ELR (cell line): ENCODE data around the gene CHADL.

ENCODE experiments used
- DNase-seq: peaks from one replicate; pipeline ENCODE4 v3.0.0-alpha.2; 2015; ENCODE audit warnings: low read depth

The CHADL gene

GRCh38 chr22:41256254-41257253, 15.8 kb upstream of the CHADL start:
- DNase-seq = peak; percentile 94

GRCh38 chr22:41254230-41254629, 13.5 kb upstream of the CHADL start:
- no peak for DNase-seq

GRCh38 chr22:41252365-41252764, 11.6 kb upstream of the CHADL start:
- DNase-seq = no peak

DNA sequence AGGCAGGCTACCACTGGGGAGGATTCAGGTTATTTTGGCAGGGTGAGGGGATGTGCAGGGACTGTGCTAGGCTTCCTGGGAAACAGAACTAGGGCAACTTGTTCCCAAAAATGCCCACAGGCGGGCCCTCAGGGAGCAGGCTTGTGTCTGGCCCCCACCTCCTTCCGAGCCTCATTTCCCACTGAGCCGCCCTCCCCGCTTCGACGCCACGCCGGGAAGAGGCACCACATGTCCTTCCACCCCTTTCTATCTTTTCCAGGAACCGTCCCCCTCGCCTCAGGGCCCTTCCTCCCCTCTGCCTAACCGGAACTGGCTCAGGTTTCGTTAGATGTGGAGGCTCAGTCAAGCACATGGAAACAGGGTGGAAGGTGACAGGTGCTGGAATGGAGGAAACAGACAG, 9.4 kb upstream of the CHADL start:
- DNase-seq = no peak

GRCh38 chr22:41249442-41249841, 8.7 kb upstream of the CHADL start:
- no peak for DNase-seq

GRCh38 chr22:41248758-41249157, 8.0 kb upstream of the CHADL start:
- DNase-seq = no peak

GRCh38 chr22:41248314-41248713, 7.6 kb upstream of the CHADL start:
- no peak for DNase-seq

DNA sequence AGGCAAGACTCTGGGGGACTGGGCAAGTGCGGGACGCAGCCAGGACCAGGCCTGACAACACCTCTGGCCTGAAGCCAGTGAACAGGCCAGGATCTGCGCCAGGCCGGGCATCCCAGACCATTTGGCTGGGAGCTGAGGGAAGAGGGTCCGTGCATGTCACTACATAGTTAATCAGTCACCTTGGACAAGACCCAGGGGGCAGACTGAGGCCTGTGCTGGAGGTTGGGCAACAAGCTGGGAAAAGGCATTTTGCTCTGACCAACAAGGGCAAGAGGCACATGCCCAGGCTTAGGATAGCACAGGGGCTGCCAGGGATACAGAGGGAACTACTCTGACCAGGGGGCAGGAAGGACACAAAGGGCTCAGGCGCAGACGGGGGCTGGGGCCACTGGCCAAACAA, 7.0 kb upstream of the CHADL start:
- DNase-seq = no peak

- no peak for DNase-seq
These were observed 5.3 kb upstream of the CHADL start for GRCh38 chr22:41245917-41246499.

DNA sequence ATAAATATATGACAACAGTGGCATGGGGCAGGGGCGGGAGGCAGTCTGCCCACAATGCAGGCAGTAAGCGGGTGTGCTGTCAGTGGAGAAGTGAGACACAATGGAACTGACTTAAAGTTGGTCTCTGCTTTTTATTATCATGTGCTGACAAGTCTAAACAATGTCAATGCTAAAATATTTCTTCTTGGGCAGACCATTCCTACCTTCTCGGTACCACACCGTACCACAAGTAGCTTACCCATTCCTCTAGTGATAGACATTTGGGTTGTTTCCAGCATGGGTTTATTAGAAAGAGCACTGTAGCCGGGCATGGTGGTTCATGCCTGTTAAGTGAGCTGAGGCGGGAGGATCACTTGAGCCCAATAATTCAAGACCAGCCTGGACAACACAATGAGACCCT, 2.6 kb upstream of the CHADL start:
- DNase-seq = no peak

DNA sequence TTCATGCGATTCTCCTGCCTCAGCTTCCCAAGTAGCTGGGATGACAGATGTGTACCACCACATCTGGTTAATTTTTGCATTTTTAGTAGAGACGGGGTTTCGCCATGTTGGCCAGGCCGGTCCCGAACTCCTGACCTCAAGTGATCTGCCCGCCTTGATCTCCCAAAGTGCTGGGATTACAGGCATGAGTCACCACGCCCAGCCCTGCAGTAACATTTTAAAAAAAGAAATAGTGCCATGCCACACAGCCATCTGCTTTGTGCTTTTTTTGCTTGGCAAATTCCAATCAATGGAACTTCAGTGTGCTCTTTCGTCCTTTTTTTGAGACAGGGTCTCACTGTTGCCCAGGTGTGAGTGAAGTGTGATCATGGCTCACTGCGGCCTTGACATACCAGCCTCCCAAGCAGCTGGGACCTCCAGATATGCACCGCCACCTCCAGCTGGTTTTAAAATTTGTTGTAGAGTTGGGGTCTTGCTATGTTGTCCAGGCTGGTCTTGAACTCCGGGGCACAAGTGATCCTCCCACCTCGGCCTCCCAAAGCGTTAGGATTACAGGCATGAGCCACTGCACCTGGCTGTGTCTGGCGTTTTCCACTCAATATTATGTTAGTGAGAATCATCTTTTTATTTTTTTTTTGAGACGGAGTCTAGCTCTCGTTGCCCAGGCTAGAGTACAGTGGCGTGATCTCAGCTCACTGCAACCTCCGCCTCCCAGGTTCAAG, 1.8 kb upstream of the CHADL start:
- DNase-seq = no peak

DNA sequence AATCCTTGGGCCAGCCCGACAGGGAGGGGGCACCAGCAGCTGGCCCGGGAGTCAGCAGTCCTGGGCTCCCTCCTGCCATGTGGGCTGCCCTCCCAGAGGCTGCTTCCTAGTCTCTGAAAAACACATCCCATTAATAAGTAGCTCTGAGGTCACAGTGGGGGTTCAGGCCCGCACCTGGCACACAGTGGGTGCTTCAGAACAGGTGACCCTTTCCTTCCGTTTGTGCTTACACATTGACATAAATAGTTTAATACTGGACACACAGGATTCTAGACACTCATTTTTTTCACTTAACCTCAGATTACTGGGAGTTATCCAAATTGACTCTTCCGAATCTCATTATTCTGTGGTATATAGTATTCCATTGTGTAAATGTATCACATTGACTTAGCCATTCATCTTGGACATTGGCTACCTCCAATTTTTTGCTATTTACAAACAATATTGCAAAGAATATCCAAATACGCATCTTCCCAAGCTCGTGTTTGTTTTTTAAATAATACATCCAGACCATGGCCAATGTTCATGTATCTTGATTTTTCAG, 474 bp upstream of the CHADL start:
- no peak for DNase-seq

GRCh38 chr22:41239443-41240128, 1.1 kb downstream of the CHADL start:
- no peak for DNase-seq

DNA sequence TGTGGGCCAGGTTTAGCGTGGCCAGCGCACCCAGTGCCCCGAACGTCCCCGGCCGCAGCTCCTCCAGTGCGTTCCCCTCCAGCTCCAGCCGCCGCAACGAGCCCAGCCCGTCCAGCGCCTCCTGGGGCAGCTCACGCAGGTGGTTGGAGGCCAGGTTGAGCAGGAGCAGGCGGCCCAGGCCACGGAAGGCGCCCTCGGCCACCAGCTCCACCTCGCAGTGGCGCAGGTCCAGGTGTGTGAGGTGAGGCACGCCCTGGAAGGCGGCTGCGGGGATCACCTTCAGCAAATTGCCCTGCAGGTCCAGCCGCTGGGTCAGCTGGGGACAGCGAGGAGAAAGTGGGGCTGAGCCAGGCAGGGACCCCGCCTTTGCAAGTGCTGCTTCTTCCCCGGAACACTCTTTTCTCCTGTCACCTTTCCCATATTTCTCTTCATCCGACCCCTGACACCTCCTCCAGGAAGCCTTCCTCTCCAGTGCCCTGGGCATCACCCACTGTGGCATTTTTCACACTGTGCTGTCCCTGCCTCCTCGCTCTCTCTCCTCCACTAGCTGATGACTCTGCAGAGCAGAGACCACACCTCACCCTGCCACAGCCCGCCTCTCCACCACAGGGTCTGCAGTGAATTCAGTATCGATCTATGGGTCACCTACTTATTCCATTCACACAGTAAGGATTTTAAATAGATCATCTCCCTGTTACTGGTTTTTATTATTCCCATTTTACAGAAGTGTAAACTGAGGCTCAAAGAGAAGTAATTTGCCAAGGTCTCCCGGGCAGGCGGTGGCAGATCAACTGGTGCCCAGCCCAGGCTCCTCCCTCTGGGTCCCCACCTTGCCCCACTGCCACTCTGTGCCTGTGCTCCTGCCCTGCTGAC, 1.9 kb downstream of the CHADL start:
- DNase-seq = no peak

DNA sequence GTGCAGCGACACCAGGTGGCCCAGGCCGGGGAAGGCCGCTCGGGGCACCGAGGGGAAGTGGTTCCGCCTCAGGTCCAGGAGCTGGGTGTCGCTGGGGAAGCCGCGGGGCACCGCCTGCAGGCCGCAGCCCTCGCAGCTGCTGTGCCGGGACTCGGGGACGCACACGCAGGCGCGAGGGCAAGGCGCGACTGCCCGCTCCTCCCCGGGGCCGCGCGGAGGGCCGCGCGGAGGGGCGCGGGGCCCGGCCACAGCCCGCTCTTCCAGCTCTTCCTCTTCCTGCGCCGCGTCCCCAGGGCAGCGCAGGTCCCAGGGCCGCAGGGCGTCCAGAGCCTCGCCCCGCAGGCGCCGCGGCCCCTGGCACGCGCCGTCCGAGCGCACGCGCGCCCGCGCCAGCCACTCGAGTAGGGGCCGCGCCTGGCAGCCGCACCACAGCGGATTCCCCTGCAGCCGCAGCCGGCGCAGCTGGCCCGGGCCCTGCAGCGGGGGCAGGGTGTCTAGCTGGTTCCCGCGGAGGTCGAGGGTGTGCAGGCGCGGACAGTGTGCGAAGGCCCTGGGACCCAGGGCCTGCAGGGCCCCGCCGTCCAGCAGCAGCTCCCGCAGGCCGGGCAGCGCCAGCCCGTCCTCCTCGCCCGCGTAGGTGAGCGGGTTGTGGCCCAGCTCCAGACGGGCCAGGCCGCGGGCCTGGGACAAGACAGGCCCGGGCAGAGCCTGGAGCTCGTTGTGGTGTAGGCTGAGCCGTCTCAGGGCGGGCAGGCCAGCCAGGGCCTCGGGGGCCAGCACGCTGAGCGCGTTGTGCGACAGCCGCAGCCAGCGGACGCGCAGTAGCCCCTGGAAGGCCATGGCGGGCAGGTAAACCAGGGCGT, 2.8 kb downstream of the CHADL start:
- peak; percentile 64 for DNase-seq

DNA sequence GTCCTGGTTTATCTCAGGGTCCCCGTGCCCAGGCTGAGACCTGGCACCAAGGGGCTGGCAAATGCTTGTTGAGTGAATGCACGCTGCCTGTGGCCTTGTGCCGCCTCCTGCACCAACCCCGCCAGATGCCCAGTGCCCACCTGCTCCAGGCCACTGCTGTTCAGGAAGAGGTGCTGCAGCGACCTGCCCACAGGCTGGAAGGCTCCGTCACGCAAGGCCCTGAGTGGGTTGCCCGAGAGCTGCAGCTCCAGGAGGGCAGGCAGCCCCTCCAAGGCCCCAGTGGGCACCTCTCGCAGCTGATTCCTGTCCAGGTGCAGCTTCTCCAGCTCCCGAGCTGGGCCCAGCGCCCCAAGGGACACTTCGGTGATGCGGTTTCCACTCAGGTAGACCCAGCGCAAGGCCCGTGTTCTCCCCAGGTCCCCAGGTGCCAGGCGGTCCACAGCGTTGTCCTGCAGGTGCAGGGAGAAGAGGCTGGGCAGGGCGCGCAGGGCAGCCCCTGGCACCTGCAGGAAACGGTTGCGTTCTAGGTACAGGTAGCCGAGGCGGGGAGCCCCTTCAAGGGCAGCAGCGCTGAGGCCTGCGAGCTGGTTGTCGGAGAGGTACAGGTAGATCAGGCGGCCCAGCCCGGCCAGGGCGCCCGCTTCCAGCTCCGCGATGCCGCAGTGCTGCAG, 3.6 kb downstream of the CHADL start:
- no peak for DNase-seq

GRCh38 chr22:41234815-41235695, 5.7 kb downstream of the CHADL start:
- no peak for DNase-seq

DNA sequence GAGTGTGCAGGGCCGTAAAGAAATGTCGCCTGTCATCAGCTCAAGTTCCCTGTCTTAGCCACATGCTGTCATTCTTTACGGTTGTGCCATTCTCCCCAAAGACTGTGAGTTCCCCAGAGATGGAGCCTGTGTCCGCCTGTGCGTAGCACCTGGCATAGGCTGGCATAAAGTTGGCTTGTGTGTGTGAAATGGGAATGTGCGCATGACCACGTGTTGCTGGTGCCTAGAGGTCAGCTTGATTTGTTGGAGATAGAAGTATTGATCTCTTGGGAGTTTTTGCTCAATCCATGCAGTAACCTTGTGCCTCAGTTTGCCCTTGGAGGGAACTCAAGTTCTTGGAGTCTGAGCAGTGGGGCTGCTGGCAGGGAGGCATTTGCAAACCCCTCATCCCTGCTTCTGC, 9.4 kb downstream of the CHADL start:
- no peak for DNase-seq
